SK-N-SH (cell line): ENCODE data around the gene CTSF. TPM values are rescaled to one million over a fixed set of nuclear protein-coding genes. Genes with fewer than 3 reads are reported as not detected.
"Not testable (repeated sequence)": the region's sequence is repeated elsewhere in the genome, so short reads cannot be mapped to it uniquely, and the experiment has no call there.

Source experiments
- CTCF ChIA-PET: fragments of 300-600, 350-600 bp; formaldehyde crosslinking; extraction: SDS; loops from one replicate; lab custom pipeline; 2021; lab: Yijun Ruan, JAX
- POLR2A ChIA-PET: fragments of 350-600 bp; sonication (Branson Sonifier 250); formaldehyde crosslinking; extraction: SDS; loops from one replicate; lab custom pipeline; 2020; ENCODE audit warnings: antibody characterized with exemption, inconsistent platforms; lab: Yijun Ruan, JAX
- DNase-seq: peaks from one replicate; pipeline ENCODE4 v3.0.0; 2012
- H2AFZ ChIP-seq: fragments of 200-600 bp; sonication (generic); 2 replicates; pipeline ENCODE4 v1.8.1; 2016; ENCODE audit warnings: antibody characterized with exemption, mild to moderate bottlenecking, low read depth
- H3F3A ChIP-seq: fragments of 200-600 bp; sonication (generic); replicated peaks from 2 replicates; pipeline ENCODE3; 2016; ENCODE audit warnings: antibody characterized with exemption, mild to moderate bottlenecking; ENCODE audit not compliant: insufficient read depth
- H3K27ac ChIP-seq, 2 experiments: fragments of 200-500 bp in 1 of 2; fragments of 200-600 bp in 1 of 2; sonication (Bioruptor generic) in 1 of 2; sonication (generic), shearing (Covaris generic) in 1 of 2; 2 replicates each; pipeline versions ENCODE4 v1.5.1 to v1.6.1; 2014 to 2016; ENCODE audit warnings: low read depth in 2 of 2, inconsistent platforms in 1 of 2, low read length in 1 of 2, mild to moderate bottlenecking in 1 of 2, mixed read lengths in 1 of 2
- H3K27me3 ChIP-seq: fragments of 200-600 bp; sonication (generic), shearing (Covaris generic); 2 replicates; pipeline ENCODE4 v1.6.1; 2016; ENCODE audit warnings: mixed run types; ENCODE audit not compliant: insufficient read depth
- H3K36me3 ChIP-seq, 2 experiments: fragments of 200-500 bp in 1 of 2; fragments of 200-600 bp in 1 of 2; sonication (Bioruptor generic) in 1 of 2; sonication (generic) in 1 of 2; replicated peaks in 1 of 2; 2 replicates each; pipeline versions ENCODE3 to v1.5.1; 2014 to 2016; ENCODE audit warnings: low read length in 1 of 2, mild to moderate bottlenecking in 1 of 2; ENCODE audit not compliant: insufficient read depth in 2 of 2, control insufficient read depth in 1 of 2
- H3K4me1 ChIP-seq, 2 experiments: fragments of 200-500 bp in 1 of 2; fragments of 200-600 bp in 1 of 2; sonication (Bioruptor generic) in 1 of 2; sonication (generic), shearing (Covaris generic) in 1 of 2; 2 replicates each; pipeline versions ENCODE4 v1.5.1 to v1.6.1; 2014 to 2016; ENCODE audit warnings: low read depth in 1 of 2, low read length in 1 of 2, mixed run types in 1 of 2; ENCODE audit not compliant: insufficient read depth in 2 of 2, control insufficient read depth in 1 of 2
- H3K4me2 ChIP-seq: fragments of 200-600 bp; sonication (generic), shearing (Covaris generic); 2 replicates; pipeline ENCODE4 v1.6.1; 2017; ENCODE audit warnings: mixed run types
- H3K4me3 ChIP-seq, 2 experiments: fragments of 200-500 bp in 1 of 2; fragments of 200-600 bp in 1 of 2; sonication (Bioruptor generic) in 1 of 2; sonication (generic), shearing (Covaris generic) in 1 of 2; 2 replicates each; pipeline versions ENCODE4 v1.5.1 to v1.8.1; 2014 to 2016; ENCODE audit warnings: low read depth in 2 of 2, inconsistent platforms in 1 of 2, low read length in 1 of 2, mild to moderate bottlenecking in 1 of 2, mixed read lengths in 1 of 2, moderate library complexity in 1 of 2
- H3K79me2 ChIP-seq: fragments of 200-600 bp; sonication (generic); 2 replicates; pipeline ENCODE4 v1.8.1; 2017; ENCODE audit warnings: mild to moderate bottlenecking; ENCODE audit not compliant: insufficient read depth
- H3K9ac ChIP-seq: fragments of 200-600 bp; sonication (generic); 2 replicates; pipeline ENCODE4 v1.6.1; 2017; ENCODE audit warnings: mixed run types
- H3K9me2 ChIP-seq: fragments of 200-600 bp; sonication (generic); 2 replicates; pipeline ENCODE4 v1.6.1; 2017; ENCODE audit warnings: mixed run types
- H3K9me3 ChIP-seq: fragments of 200-600 bp; sonication (generic); 2 replicates; pipeline ENCODE4 v1.6.1; 2017; ENCODE audit warnings: mixed run types, mild to moderate bottlenecking, moderate library complexity
- H4K20me1 ChIP-seq: fragments of 200-600 bp; sonication (generic); 2 replicates; pipeline ENCODE4 v1.6.1; 2017; ENCODE audit warnings: mild to moderate bottlenecking, mixed run types; ENCODE audit not compliant: insufficient read depth
- EP300 ChIP-seq, 2 experiments: IDR thresholded peaks; 2 replicates each; pipeline versions ENCODE4 v1.4.0 to v1.6.1; 2012; ENCODE audit warnings: borderline replicate concordance in 1 of 2, low read depth in 1 of 2, low read length in 1 of 2
- FOXM1 ChIP-seq: IDR thresholded peaks from 2 replicates; pipeline ENCODE4 v1.4.0; 2012; ENCODE audit warnings: low read depth, mild to moderate bottlenecking
- MAX ChIP-seq: IDR thresholded peaks from 2 replicates; pipeline ENCODE4 v1.4.0; 2012; ENCODE audit warnings: low read depth
- MEF2A ChIP-seq: IDR thresholded peaks from 2 replicates; pipeline ENCODE4 v1.4.0; 2012; ENCODE audit warnings: low read depth, borderline replicate concordance
- NFIC ChIP-seq: IDR thresholded peaks from 2 replicates; pipeline ENCODE4 v1.4.0; 2012; ENCODE audit warnings: borderline replicate concordance
- RXRA ChIP-seq: IDR thresholded peaks from 2 replicates; pipeline ENCODE4 v1.4.0; 2012; ENCODE audit warnings: low read depth, mild to moderate bottlenecking, borderline replicate concordance
- SIN3A ChIP-seq: IDR thresholded peaks from 2 replicates; pipeline ENCODE4 v1.6.1; 2012; ENCODE audit warnings: low read depth, mild to moderate bottlenecking, low read length, moderate library complexity, borderline replicate concordance
- SMC3 ChIP-seq: IDR thresholded peaks from 2 replicates; pipeline ENCODE4 v1.6.1; 2012; ENCODE audit warnings: low read depth, low read length, improper control_type of control experiment
- TCF12 ChIP-seq: IDR thresholded peaks from 2 replicates; pipeline ENCODE4 v1.4.0; 2012
- USF1 ChIP-seq: IDR thresholded peaks from 2 replicates; pipeline ENCODE4 v1.4.0; 2012; ENCODE audit warnings: low read depth, borderline replicate concordance
- WGBS: methylation state at CpG from one replicate; pipeline ENCODE4 v1.1.6; 2017; ENCODE audit warnings: low lambda C conversion rate; 5-methylcytosine and 5-hydroxymethylcytosine counted together
- polyA plus RNA-seq, 3 experiments: library from polyadenylated mRNA; depleted of rRNA; stranded (reverse); fragments of >200 nt; gene quantifications; 2 replicates each; pipeline ENCODE4 v1.2.3, GENCODE V29; 2012

The CTSF gene
- polyA plus RNA-seq, 1 of the 3 experiments (the other 2 are of a cell fraction): 57.2 TPM

GRCh38 chr11:66591175-66591574 lies 22.8 kb upstream of the CTSF start (continued):
- no peak for TF ChIP-seq EP300 (IDR thresholded peaks at IDR 0.05; ENCODE audit: borderline replicate concordance in 1 of 2, low read depth in 1 of 2, low read length in 1 of 2)

- peaks cover 18% of the 10 kb centered on the region for H3K79me2 ChIP-seq
- DNase-seq: no peak
- peaks cover 4 to 14% of the 10 kb centered on the region in 2 experiments; a peak in 1 of 4 replicates for H3K4me1 ChIP-seq
- H3K27ac ChIP-seq: no peak overlapping the region
- no peaks in the 10 kb centered on the region for H4K20me1 ChIP-seq
- no peaks in the 10 kb centered on the region for H3K36me3 ChIP-seq
- H3K9me3 ChIP-seq: no peaks in the 10 kb centered on the region
- no peaks in the 10 kb centered on the region for H3F3A ChIP-seq
- ChIA-PET CTCF (interaction anchor here (1.2 to 2.0 kb wide), 4 partner anchors 9 to 88 kb away, joined by 4 to 10 read pairs (median 6); partner anchors contain the start of gene RBM4B), POLR2A (interaction anchor here (0.6 kb wide), 1 partner anchor 48 kb away, joined by 3 read pairs; no protein-coding TSS in a partner anchor)
- no peak overlapping the region for H3K4me3 ChIP-seq
- H2AFZ ChIP-seq: no peak overlapping the region
- H3K9me2 ChIP-seq: no peaks in the 10 kb centered on the region
- no peak overlapping the region for H3K4me2 ChIP-seq
- no peak for TF ChIP-seq SIN3A
- no peak for TF ChIP-seq USF1
- TF ChIP-seq SMC3: no peak
- no peak for TF ChIP-seq MEF2A
- TF ChIP-seq TCF12: no peak
- TF ChIP-seq EP300 (IDR thresholded peaks at IDR 0.05; ENCODE audit: borderline replicate concordance in 1 of 2, low read depth in 1 of 2, low read length in 1 of 2): no peak
- no peak for TF ChIP-seq NFIC
- H3K27me3 ChIP-seq: no peaks in the 10 kb centered on the region
- H3K9ac ChIP-seq: no peak overlapping the region
- WGBS: 94% methylated on average over 4 of the region's 7 CpGs
Observed at GRCh38 chr11:66589996-66590675, 21.7 kb upstream of the CTSF start.

- not testable (repeated sequence) for H3K9me2 ChIP-seq, H3F3A ChIP-seq, H3K27ac ChIP-seq, H2AFZ ChIP-seq, H3K9me3 ChIP-seq, DNase-seq, H3K36me3 ChIP-seq, H4K20me1 ChIP-seq, H3K4me3 ChIP-seq, H3K9ac ChIP-seq, H3K4me2 ChIP-seq, H3K27me3 ChIP-seq
- H3K79me2 ChIP-seq: peaks cover 12% of the 10 kb centered on the region
- 50% methylated on average over 2 of the region's 2 CpGs for whole genome bisulfite sequencing
- ChIA-PET POLR2A (interaction anchor here (0.6 kb wide), 1 partner anchor 49 kb away, joined by 3 read pairs; no protein-coding TSS in a partner anchor), CTCF (interaction anchor here (1.4 to 2.0 kb wide), 2 partner anchors 8 to 10 kb away, joined by 4 to 8 read pairs; no protein-coding TSS in a partner anchor)
- H3K4me1 ChIP-seq: peaks cover 0 to 11% of the 10 kb centered on the region in 2 experiments; a peak in 1 of 4 replicates
Observed at GRCh38 chr11:66589315-66589714, 20.9 kb upstream of the CTSF start.

GRCh38 chr11:66586136-66586535 lies 17.7 kb upstream of the CTSF start:
- Histone ChIP-seq H3K79me2 (no peaks in the 10 kb centered on the region), H3K27ac (no peak overlapping the region), H3F3A (no peaks in the 10 kb centered on the region), H3K9me3 (no peaks in the 10 kb centered on the region)
- DNase-seq: no peak
- TF ChIP-seq NFIC (no peak), FOXM1 (no peak), MAX (no peak), RXRA (no peak), USF1 (no peak)
- TF ChIP-seq, all 33 proteins: peak for 0
- Histone ChIP-seq H3K27me3 (no peaks in the 10 kb centered on the region), H3K9me2 (no peaks in the 10 kb centered on the region), H3K4me1 (no peaks in the 10 kb centered on the region), H3K36me3 (no peaks in the 10 kb centered on the region), H3K4me2 (no peak overlapping the region), H4K20me1 (no peaks in the 10 kb centered on the region), H3K4me3 (no peak overlapping the region), H3K9ac (no peak overlapping the region), H2AFZ (no peak overlapping the region)
- POLR2A ChIA-PET: no interaction called here
- CTCF ChIA-PET: no interaction called here
- WGBS: 15% methylated on average over 2 of the region's 2 CpGs

- H4K20me1 ChIP-seq, H3F3A ChIP-seq, H2AFZ ChIP-seq, H3K79me2 ChIP-seq, POLR2A ChIA-PET, H3K4me3 ChIP-seq, H3K27me3 ChIP-seq, H3K4me2 ChIP-seq, H3K4me1 ChIP-seq, H3K27ac ChIP-seq, H3K9me2 ChIP-seq, H3K9ac ChIP-seq, H3K36me3 ChIP-seq, H3K9me3 ChIP-seq, DNase-seq: not testable (repeated sequence)
- 54% methylated on average over 1 of the region's 1 CpG for WGBS
- CTCF ChIA-PET: interaction anchor here (5.1 kb wide), 1 partner anchor 93 kb away, joined by 30 read pairs; the partner anchor contains the start of gene RBM4B
Observed at GRCh38 chr11:66585447-66585846, 17.0 kb upstream of the CTSF start.
